Ovary (tissue), 9 donors: ENCODE data around the gene LRP11. TPM values are rescaled to one million over a fixed set of nuclear protein-coding genes. Genes with fewer than 3 reads are reported as not detected.
A peak's percentile ranks its signal among the peaks of the same experiment; 100 is the strongest.

Experiments used
- DNase-seq, 5 donors: peaks; one replicate each; pipeline ENCODE4 v3.0.0-alpha.2; 2019 to 2020
- H3K27ac ChIP-seq, 2 donors: fragments of 200-600 bp; one replicate each; pipeline versions ENCODE4 v1.5.1 to v1.8.0; 2019 to 2022
- H3K27me3 ChIP-seq: fragments of 200-600 bp; one replicate; pipeline ENCODE4 v1.8.0; 2022
- H3K36me3 ChIP-seq: fragments of 200-600 bp; sonication (generic); one replicate; pipeline ENCODE4 v1.5.1; 2019
- H3K4me1 ChIP-seq: one replicate; pipeline ENCODE4 v1.8.1; 2013; ENCODE audit warnings: mild to moderate bottlenecking, moderate library complexity; ENCODE audit not compliant: insufficient read depth
- H3K4me3 ChIP-seq: fragments of 200-600 bp; sonication (generic); one replicate; pipeline ENCODE4 v1.5.1; 2017
- H3K9me3 ChIP-seq, 2 donors: fragments of 200-600 bp in 1 of 2; sonication (generic) in 1 of 2; one replicate each; pipeline versions ENCODE4 v1.5.1 to v1.8.1; 2013 to 2019; ENCODE audit warnings: mild to moderate bottlenecking in 1 of 2, moderate library complexity in 1 of 2
- EP300 ChIP-seq: sonication (generic); formaldehyde crosslinking; IDR thresholded peaks from one replicate; pipeline ENCODE4 v1.6.1; 2017; ENCODE audit warnings: antibody characterized with exemption
- POLR2A ChIP-seq: fragments of 450-650 bp; IDR thresholded peaks from one replicate; pipeline ENCODE4 v1.6.1; 2017; ENCODE audit warnings: antibody characterized with exemption, mild to moderate bottlenecking, moderate library complexity
- WGBS, 3 donors: extraction: QIAGEN DNeasy Blood & Tissue Kit in 1 of 3; methylation state at CpG; one replicate each; pipeline versions ENCODE4 v1.1.5 to v1.1.7; 2013 to 2017; 5-methylcytosine and 5-hydroxymethylcytosine counted together
- intact Hi-C, 4 donors: fragments of 100-400 bp; cut with DNase I; formaldehyde crosslinking; loops; one replicate each; pipeline versions ENCODE4 v1.11.0 to v1.15.1; 2022 to 2023
- polyA plus RNA-seq, 2 donors: library from polyadenylated mRNA; stranded (reverse); fragments of 200-250 nt in 1 of 2; fragments of 350-450 nt in 1 of 2; fragmentation: Illumina TruSeq in 1 of 2; extraction: RNeasy Lipid Tissue Mini Kit (QIAGEN cat#74804) in 1 of 2; gene quantifications; one replicate each; pipeline ENCODE4 v1.2.3, GENCODE V29; 2013 to 2014
- total RNA-seq, 7 donors: library from RNA; depleted of rRNA in 2 of 7; stranded (reverse); fragments of >200 nt in 2 of 7; fragmentation: NEBNext Ultra II Directional in 3 of 7; extraction: Animal tissue kit (Norgen Biotek cat#: 25700) in 3 of 7; gene quantifications; one replicate each; pipeline versions ENCODE4 v1.1.0 to v1.2.4, GENCODE V29; 2016 to 2023
- TF ChIP-seq, protein P1 (sequence below), 3 donors: fragments of 450-650 bp in 2 of 3; fragments of 200-600 bp in 1 of 3; IDR thresholded peaks; one replicate each; pipeline versions ENCODE4 v1.5.1 to v1.8.0; 2016 to 2022; ENCODE audit warnings: antibody characterized with exemption in 3 of 3, mild to moderate bottlenecking in 1 of 3
- donor health status: DM: no; HTN: no; CAD: no; lungs with moderate emphysema.
- donor health status: DM: no; HTN: no; CAD: no.
- donor health status: Bipolar disorder and iron deficiency.
- donor health status: DM: yes; HTN: yes; CAD: no.
- donor health status: DM: no; HTN: no; CAD: no.
- donor health status: DM: yes; HTN: yes; CAD: no.

Gene LRP11
- total and polyA plus RNA-seq, 9 donors = 21.8 to 48.2 (median 37.5) TPM

DNA sequence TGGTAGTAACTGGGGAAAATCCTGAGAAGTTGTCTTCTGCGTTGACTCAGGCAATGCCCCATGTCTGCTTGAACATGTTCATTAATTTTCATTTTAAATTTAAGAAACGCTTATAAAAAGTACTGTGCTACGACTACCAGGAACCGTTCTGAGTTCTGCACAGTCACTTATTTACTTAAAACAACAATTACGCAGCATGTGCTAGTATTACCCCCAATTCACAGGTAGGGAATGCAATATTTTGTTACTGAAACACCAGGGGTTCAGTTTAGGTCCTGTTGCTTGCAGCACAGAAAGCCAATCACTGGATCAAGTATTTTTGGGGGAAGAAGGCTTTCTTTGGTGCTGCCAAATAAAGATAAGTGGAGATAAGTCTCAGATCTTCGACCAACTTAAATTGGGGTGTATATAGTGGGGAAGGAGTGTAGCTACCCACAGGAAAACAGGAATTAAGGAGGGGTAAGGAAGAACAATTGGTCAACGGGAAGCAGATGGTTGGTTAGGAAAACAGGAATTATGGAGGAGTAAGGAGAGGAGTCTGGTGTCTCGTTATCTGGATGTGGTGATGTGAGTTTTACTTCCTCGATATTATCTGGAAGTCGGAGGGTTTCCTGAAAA is 5.2 kb upstream of the LRP11 start:
- Histone ChIP-seq H3K36me3 (no peaks in the 10 kb centered on the region), H3K4me3 (no peak overlapping the region), H3K9me3 (no peaks in the 10 kb centered on the region), H3K27me3 (no peaks in the 10 kb centered on the region), H3K27ac (no peak overlapping the region), H3K4me1 (peaks cover 3% of the 10 kb centered on the region)
- no peak for DNase-seq
- intact Hi-C loops = loop anchor here in 1 of 4 donors (10.0 kb wide), 1 partner anchor 55 kb away; the partner anchor contains the start of gene RAET1G
- 71 to 77% (median 74%) methylated on average over 10 of the region's 10 CpGs for WGBS, 3 donors
- TF ChIP-seq, protein P1, sequence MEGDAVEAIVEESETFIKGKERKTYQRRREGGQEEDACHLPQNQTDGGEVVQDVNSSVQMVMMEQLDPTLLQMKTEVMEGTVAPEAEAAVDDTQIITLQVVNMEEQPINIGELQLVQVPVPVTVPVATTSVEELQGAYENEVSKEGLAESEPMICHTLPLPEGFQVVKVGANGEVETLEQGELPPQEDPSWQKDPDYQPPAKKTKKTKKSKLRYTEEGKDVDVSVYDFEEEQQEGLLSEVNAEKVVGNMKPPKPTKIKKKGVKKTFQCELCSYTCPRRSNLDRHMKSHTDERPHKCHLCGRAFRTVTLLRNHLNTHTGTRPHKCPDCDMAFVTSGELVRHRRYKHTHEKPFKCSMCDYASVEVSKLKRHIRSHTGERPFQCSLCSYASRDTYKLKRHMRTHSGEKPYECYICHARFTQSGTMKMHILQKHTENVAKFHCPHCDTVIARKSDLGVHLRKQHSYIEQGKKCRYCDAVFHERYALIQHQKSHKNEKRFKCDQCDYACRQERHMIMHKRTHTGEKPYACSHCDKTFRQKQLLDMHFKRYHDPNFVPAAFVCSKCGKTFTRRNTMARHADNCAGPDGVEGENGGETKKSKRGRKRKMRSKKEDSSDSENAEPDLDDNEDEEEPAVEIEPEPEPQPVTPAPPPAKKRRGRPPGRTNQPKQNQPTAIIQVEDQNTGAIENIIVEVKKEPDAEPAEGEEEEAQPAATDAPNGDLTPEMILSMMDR (IDR thresholded peaks at IDR 0.05) = no peak
- TF ChIP-seq POLR2A (no peak), EP300 (no peak)

- no peak for DNase-seq
- intact Hi-C loops = loop anchor here in 1 of 4 donors (10.0 kb wide), 1 partner anchor 57 kb away; the partner anchor contains the start of gene RAET1G
- Histone ChIP-seq H3K36me3 (no peaks in the 10 kb centered on the region), H3K27ac (no peak overlapping the region), H3K4me3 (no peak overlapping the region), H3K27me3 (no peaks in the 10 kb centered on the region), H3K9me3 (no peaks in the 10 kb centered on the region), H3K4me1 (peaks cover 3% of the 10 kb centered on the region)
- 49 to 69% (median 65%) methylated on average over 4 of the region's 4 CpGs for WGBS, 3 donors
- TF ChIP-seq POLR2A = no peak
- TF ChIP-seq, protein P1 (IDR thresholded peaks at IDR 0.05) = no peak
- TF ChIP-seq EP300 = no peak
These were observed 3.9 kb upstream of the LRP11 start for GRCh38 chr6:149867876-149868640.

DNA sequence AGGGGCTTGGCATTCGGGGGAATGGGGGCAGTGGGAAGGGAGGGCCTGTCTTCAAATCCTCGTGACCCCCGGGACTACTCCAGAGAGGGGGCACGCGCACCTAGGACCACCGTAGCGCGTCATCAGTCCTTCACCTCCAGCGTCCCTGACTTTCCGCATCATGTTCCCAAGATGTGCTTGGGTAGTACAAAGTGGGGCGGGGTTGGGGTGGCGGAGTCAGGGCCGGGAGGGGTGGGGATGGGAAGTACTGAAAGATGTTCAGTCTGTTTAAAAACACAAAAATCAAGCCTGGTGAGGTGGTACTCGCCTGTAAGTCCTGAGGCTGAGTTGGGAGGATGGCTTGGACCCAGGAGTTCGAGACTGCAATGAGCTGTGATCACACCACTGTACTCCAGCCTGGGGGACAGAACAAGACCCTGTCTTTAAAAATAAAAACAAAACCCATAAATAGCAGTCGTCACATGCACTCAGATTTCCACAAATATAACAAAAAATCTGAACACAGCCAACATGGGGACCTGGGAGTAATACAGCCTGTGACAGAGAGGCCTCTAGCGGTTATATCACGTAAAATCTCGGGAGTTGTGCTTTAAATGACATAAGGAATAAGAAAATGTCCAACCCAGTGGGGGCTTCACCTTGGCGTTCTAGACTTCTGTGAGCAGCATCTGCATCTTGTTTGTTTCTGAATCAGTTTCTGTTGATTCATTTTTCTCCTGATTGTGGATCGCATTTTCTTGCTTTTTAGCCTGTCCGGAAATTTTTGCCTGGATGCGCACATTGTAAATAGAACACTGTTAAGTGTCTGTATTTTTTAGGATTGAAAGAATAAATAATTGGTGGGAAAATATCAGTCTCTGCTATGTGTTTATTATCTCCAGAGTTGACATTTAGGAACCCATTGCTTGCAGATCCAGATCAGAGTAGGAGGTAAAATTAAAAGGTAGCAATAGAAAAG is 698 bp upstream of the LRP11 start:
- intact Hi-C loops = loop anchor here in 1 of 4 donors (10.0 kb wide), 1 partner anchor 60 kb away; the partner anchor contains the start of gene RAET1G

More for the DNA sequence above, 698 bp upstream of the LRP11 start:
- WGBS, 3 donors = 8 to 9% (median 9%) methylated on average over 23 of the region's 23 CpGs
- TF ChIP-seq, protein P1 (IDR thresholded peaks at IDR 0.05) = peak; percentile 21 to 58 (median 50)
- TF ChIP-seq EP300 = no peak
- Histone ChIP-seq H3K27ac (peak overlapping the region; percentile 82), H3K9me3 (no peaks in the 10 kb centered on the region), H3K27me3 (no peaks in the 10 kb centered on the region), H3K36me3 (no peaks in the 10 kb centered on the region), H3K4me1 (peaks cover 6% of the 10 kb centered on the region), H3K4me3 (peak overlapping the region; percentile 56)
- peak in 1 of 5 donors; percentile 73 for DNase-seq
